Measurements from ENCODE around the gene NFE2L1. TPM values are rescaled to one million over a fixed set of nuclear protein-coding genes. Genes with fewer than 3 reads are reported as not detected.
A peak's percentile ranks its signal among the peaks of the same experiment; 100 is the strongest.

Gene NFE2L1
- total and polyA plus RNA-seq, 9 of the 15 experiments (the other 6 are each of a cell fraction or from before 2014, with no cell fraction given): 2.0 to 68.6 (median 39.7) TPM

GRCh38 chr17:48025040-48025903, 22.9 kb upstream of the NFE2L1 start (continued):
- no peak for TF ChIP-seq SMAD4 (CRISPR knock-in tag; conservative IDR thresholded peaks at IDR 0.05)
- no peak for TF ChIP-seq HDAC6 (IDR thresholded peaks at IDR 0.05; ENCODE audit: low read depth, low read length)
- no peak for TF ChIP-seq NCOA2 (IDR thresholded peaks at IDR 0.05; ENCODE audit: partially characterized antibody in 2 of 2)
- TF ChIP-seq CREB3L1 (IDR thresholded peaks at IDR 0.05; ENCODE audit: borderline replicate concordance, low read depth): peak; percentile 13; the same call in 1 of the 2 replicates
- TF ChIP-seq SIN3A (IDR thresholded peaks at IDR 0.05; ENCODE audit: borderline replicate concordance in 2 of 2, control insufficient read depth in 1 of 2, low read depth in 2 of 2, low read length in 2 of 2): peak; percentile 94 to 95; a peak in 3 of 4 replicates
- TF ChIP-seq WHSC1 (IDR thresholded peaks at IDR 0.05; ENCODE audit: low read length): no peak
- peak; percentile 93 for TF ChIP-seq SAP30 (IDR thresholded peaks at IDR 0.05; ENCODE audit: borderline replicate concordance, insufficient read depth, low read depth, low read length, poor library complexity, severe bottlenecking)
- TF ChIP-seq BMI1 (IDR thresholded peaks at IDR 0.05; ENCODE audit: low read length): peak; percentile 95
- TF ChIP-seq HNRNPK (IDR thresholded peaks at IDR 0.05; ENCODE audit: low read depth, low read length, poor library complexity, severe bottlenecking): no peak
- peak; percentile 52; the same call in 1 of the 2 replicates for TF ChIP-seq FOXJ2 (tag; IDR thresholded peaks at IDR 0.05)
- TF ChIP-seq, protein P1, sequence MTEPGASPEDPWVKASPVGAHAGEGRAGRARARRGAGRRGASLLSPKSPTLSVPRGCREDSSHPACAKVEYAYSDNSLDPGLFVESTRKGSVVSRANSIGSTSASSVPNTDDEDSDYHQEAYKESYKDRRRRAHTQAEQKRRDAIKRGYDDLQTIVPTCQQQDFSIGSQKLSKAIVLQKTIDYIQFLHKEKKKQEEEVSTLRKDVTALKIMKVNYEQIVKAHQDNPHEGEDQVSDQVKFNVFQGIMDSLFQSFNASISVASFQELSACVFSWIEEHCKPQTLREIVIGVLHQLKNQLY (CRISPR knock-in tag; conservative IDR thresholded peaks at IDR 0.05): no peak
- TF ChIP-seq NFATC3 (IDR thresholded peaks at IDR 0.05): no peak
- peak; percentile 65 for TF ChIP-seq RAD51 (IDR thresholded peaks at IDR 0.05; ENCODE audit: borderline replicate concordance, low read depth)
- TF ChIP-seq ZBTB7A (IDR thresholded peaks at IDR 0.05; ENCODE audit: borderline replicate concordance, control insufficient read depth, low read depth, low read length): peak; percentile 15; the same call in 1 of the 2 replicates
- peak; percentile 58; the same call in 1 of the 2 replicates for TF ChIP-seq ZNF143 (CRISPR knock-in tag; IDR thresholded peaks at IDR 0.05)
- TF ChIP-seq BRCA1 (IDR thresholded peaks at IDR 0.05): no peak
- peak; percentile 95; the same call in 1 of the 2 replicates for TF ChIP-seq BRCA1 (CRISPR knock-in tag; IDR thresholded peaks at IDR 0.05)
- TF ChIP-seq KDM2B (CRISPR knock-in tag; IDR thresholded peaks at IDR 0.05): peak; percentile 77; the same call in 1 of the 2 replicates
- TF ChIP-seq, protein P2, sequence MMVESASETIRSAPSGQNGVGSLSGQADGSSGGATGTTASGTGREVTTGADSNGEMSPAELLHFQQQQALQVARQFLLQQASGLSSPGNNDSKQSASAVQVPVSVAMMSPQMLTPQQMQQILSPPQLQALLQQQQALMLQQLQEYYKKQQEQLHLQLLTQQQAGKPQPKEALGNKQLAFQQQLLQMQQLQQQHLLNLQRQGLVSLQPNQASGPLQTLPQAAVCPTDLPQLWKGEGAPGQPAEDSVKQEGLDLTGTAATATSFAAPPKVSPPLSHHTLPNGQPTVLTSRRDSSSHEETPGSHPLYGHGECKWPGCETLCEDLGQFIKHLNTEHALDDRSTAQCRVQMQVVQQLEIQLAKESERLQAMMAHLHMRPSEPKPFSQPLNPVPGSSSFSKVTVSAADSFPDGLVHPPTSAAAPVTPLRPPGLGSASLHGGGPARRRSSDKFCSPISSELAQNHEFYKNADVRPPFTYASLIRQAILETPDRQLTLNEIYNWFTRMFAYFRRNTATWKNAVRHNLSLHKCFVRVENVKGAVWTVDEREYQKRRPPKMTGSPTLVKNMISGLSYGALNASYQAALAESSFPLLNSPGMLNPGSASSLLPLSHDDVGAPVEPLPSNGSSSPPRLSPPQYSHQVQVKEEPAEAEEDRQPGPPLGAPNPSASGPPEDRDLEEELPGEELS (CRISPR knock-in tag; IDR thresholded peaks at IDR 0.05; ENCODE audit: borderline replicate concordance): 0 out of 2 replicates have a peak, but pooled peaks have one; percentile 78
- no peak for TF ChIP-seq RFX7 (CRISPR knock-in tag; IDR thresholded peaks at IDR 0.05)
